ENCODE results near the gene TMEM47. TPM values are rescaled to one million over a fixed set of nuclear protein-coding genes. Genes with fewer than 3 reads are reported as not detected.

TMEM47 gene
- total RNA-seq, 4 donors from 2014 or later: 7.8 to 12.7 (median 10.5) TPM

DNA sequence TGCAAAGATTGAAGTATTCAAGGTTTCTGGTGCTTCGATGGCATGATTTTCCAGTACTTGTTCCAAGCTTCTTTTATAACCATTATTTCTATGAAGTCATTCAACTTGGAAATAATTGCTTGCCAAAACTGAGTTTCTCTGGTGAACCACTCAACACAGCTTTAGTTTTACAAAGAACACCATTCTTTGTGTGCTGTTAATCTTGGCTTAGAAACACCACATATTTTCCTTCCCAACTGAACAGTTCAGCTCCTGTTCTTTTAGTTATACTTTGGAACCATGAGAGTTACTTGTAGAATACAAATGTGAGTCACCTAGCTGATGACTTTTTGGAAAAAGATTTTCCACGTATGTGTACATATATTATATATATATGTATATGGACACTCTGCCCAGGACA lies 32.7 kb downstream of the TMEM47 start:
- WGBS: 33% methylated on average over 2 of the region's 2 CpGs
- Histone ChIP-seq H3K27ac (no peak overlapping the region), H3K9me3 (no peaks in the 10 kb centered on the region), H3K4me3 (no peak overlapping the region), H3K36me3 (no peaks in the 10 kb centered on the region), H3K27me3 (no peaks in the 10 kb centered on the region), H3K4me1 (no peaks in the 10 kb centered on the region)
- DNase-seq (ENCODE audit: low spot score in 2 of 2): no peak
- no peak for TF ChIP-seq POLR2A (IDR thresholded peaks at IDR 0.05)
- TF ChIP-seq, protein P1, sequence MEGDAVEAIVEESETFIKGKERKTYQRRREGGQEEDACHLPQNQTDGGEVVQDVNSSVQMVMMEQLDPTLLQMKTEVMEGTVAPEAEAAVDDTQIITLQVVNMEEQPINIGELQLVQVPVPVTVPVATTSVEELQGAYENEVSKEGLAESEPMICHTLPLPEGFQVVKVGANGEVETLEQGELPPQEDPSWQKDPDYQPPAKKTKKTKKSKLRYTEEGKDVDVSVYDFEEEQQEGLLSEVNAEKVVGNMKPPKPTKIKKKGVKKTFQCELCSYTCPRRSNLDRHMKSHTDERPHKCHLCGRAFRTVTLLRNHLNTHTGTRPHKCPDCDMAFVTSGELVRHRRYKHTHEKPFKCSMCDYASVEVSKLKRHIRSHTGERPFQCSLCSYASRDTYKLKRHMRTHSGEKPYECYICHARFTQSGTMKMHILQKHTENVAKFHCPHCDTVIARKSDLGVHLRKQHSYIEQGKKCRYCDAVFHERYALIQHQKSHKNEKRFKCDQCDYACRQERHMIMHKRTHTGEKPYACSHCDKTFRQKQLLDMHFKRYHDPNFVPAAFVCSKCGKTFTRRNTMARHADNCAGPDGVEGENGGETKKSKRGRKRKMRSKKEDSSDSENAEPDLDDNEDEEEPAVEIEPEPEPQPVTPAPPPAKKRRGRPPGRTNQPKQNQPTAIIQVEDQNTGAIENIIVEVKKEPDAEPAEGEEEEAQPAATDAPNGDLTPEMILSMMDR (IDR thresholded peaks at IDR 0.05): no peak
- TF ChIP-seq POLR2AphosphoS5 (IDR thresholded peaks at IDR 0.05): no peak
- no peak for TF ChIP-seq EP300 (IDR thresholded peaks at IDR 0.05)

DNA sequence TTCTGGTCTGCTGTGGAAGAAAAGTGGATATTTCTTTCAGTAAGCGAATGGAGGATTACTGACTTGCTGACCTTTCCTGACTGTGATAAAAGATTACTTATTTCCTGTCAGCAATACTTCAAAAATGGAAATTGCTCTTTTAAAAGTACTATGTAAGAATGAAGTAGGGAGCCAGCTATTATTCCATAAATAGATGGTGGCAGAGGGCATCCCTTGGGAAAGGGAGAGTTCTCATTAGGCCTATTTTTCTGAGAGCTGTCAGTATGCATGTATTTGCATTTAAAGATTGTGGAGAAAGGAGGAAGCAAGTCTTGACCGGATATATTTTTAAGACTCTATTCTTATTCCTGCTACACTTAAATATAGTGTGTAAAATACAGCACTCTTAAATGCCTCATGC lies 37.2 kb downstream of the TMEM47 start:
- Histone ChIP-seq H3K9me3 (no peaks in the 10 kb centered on the region), H3K4me3 (no peak overlapping the region), H3K4me1 (no peaks in the 10 kb centered on the region), H3K27me3 (no peaks in the 10 kb centered on the region), H3K36me3 (no peaks in the 10 kb centered on the region), H3K27ac (no peak overlapping the region)
- no peak for DNase-seq (ENCODE audit: low spot score in 2 of 2)
- TF ChIP-seq, protein P1 (IDR thresholded peaks at IDR 0.05): no peak
- TF ChIP-seq POLR2AphosphoS5 (IDR thresholded peaks at IDR 0.05): no peak
- 66% methylated on average over 2 of the region's 2 CpGs for WGBS

DNA sequence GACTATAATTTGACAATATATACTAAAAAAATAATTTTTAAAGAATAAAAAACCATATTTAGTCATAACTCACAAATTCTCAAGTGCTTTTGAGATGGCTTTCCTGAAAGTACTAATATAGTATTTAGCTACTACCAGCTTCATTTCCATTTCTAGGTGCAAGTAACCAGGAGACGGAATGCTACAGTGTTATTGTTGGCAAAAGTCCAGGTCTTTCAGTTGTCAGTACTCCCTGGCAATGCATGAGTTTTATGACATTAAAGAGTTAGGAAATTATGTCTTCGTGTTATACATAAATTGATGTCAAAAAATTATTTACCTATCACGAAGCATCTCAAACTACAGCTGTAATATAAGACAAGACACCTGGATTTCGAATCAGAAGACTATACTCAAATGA lies 45.0 kb downstream of the TMEM47 start:
- H3K27ac ChIP-seq: no peak overlapping the region
- H3K36me3 ChIP-seq: no peaks in the 10 kb centered on the region
- 45% methylated on average over 4 of the region's 4 CpGs for WGBS
- no peaks in the 10 kb centered on the region for H3K9me3 ChIP-seq
- no peaks in the 10 kb centered on the region for H3K4me1 ChIP-seq
- no peak overlapping the region for H3K4me3 ChIP-seq
- H3K27me3 ChIP-seq: no peaks in the 10 kb centered on the region
- TF ChIP-seq, protein P1 (IDR thresholded peaks at IDR 0.05): no peak
- TF ChIP-seq EP300 (IDR thresholded peaks at IDR 0.05): no peak
- TF ChIP-seq POLR2AphosphoS5 (IDR thresholded peaks at IDR 0.05): no peak
- no peak for TF ChIP-seq POLR2A (IDR thresholded peaks at IDR 0.05)
- no peak for DNase-seq (ENCODE audit: low spot score in 2 of 2)

DNA sequence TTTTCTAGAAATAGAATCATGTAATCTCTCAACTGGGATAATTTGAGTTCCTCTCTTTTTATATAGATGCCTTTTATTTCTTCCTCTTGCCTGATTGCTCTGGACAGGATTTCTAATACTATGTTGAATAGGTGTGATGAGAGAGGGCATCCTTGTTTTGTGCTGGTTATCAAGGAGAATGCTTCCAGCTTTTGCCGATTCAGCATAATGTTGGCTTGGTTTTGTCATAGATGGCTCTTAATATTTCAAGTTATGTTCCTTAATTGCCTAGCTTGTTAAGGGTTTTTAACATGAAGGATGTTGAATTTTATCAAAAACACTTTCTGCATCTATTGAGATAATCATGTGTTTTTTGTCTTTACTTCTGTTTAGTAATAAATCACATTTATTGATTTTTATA lies 58.7 kb downstream of the TMEM47 start:
- WGBS: 87% methylated on average over 1 of the region's 1 CpG
- H3K9me3 ChIP-seq: no peaks in the 10 kb centered on the region

DNA sequence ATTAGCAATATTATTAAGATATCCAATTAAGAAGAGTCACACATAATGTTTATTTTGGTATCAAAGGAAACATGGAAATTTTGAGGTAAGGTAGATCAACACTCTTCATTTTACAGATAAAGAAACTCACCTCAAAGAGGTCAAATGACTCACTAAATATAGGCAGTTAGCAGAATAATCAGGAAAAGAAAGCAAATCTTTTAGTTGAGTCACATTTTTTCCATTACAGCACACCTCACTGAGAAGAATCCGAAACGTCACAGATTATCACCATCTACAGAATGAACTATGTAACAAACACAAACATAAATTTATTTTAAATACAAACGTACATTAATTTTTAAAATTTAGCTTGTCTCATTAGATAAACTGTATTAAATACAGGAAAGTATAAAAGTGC lies 70.1 kb downstream of the TMEM47 start:
- Histone ChIP-seq H3K9me3 (no peaks in the 10 kb centered on the region), H3K27me3 (no peaks in the 10 kb centered on the region), H3K4me1 (no peaks in the 10 kb centered on the region), H3K27ac (no peak overlapping the region), H3K4me3 (no peak overlapping the region), H3K36me3 (no peaks in the 10 kb centered on the region)
- WGBS: 63% methylated on average over 3 of the region's 3 CpGs
- TF ChIP-seq POLR2A (IDR thresholded peaks at IDR 0.05) (no peak), EP300 (IDR thresholded peaks at IDR 0.05) (no peak)
- no peak for DNase-seq (ENCODE audit: low spot score in 2 of 2)

More for the DNA sequence above, 58.7 kb downstream of the TMEM47 start:
- TF ChIP-seq POLR2A (IDR thresholded peaks at IDR 0.05) (no peak), POLR2AphosphoS5 (IDR thresholded peaks at IDR 0.05) (no peak), EP300 (IDR thresholded peaks at IDR 0.05) (no peak)
- TF ChIP-seq, protein P1 (IDR thresholded peaks at IDR 0.05): no peak
- Histone ChIP-seq H3K4me1 (no peaks in the 10 kb centered on the region), H3K36me3 (no peaks in the 10 kb centered on the region), H3K27me3 (no peaks in the 10 kb centered on the region), H3K27ac (no peak overlapping the region), H3K4me3 (no peak overlapping the region)
- DNase-seq (ENCODE audit: low spot score in 2 of 2): no peak

DNA sequence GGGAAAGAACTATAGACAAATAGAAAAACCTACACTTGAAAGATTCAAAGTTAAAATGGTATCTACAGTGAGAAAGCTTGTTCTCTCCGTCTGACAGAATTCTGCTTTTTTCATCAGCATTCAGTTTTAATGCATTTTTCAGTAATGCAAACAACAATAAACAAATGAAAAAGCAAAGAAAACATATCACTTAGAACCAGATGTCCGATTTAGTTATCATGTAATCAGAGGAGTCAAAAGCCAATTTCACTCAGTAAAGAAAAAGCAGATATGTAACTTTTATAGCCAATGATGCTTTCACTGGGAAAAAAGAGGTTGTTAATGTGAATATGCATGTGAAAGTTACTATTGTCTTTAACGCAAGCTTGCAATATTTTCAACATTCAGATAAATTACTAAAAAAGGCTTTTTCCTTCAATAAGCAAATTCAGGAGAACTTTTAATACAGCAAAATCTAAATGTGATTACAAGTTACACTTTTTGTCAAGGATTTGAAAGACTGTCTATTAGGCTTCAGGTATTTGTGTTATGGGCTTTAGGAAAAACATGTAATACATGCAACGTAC lies 70.7 kb downstream of the TMEM47 start:
- no peak overlapping the region for H3K4me3 ChIP-seq
- no peaks in the 10 kb centered on the region for H3K9me3 ChIP-seq
- no peaks in the 10 kb centered on the region for H3K4me1 ChIP-seq
- no peaks in the 10 kb centered on the region for H3K36me3 ChIP-seq
- H3K27me3 ChIP-seq: no peaks in the 10 kb centered on the region
- no peak for DNase-seq (ENCODE audit: low spot score in 2 of 2)
- TF ChIP-seq POLR2A (IDR thresholded peaks at IDR 0.05) (no peak), POLR2AphosphoS5 (IDR thresholded peaks at IDR 0.05) (no peak), EP300 (IDR thresholded peaks at IDR 0.05) (no peak)
- TF ChIP-seq, protein P1 (IDR thresholded peaks at IDR 0.05): no peak
- WGBS: 59% methylated on average over 4 of the region's 4 CpGs
- no peak overlapping the region for H3K27ac ChIP-seq
